IPS DF 4.7 (cell line): ENCODE measurements around the gene PRDM13.

Experiments
- DNase-seq: peaks from one replicate; pipeline ENCODE4 v3.0.0-alpha.2; 2013; ENCODE audit warnings: low spot score; ENCODE audit errors: extremely low read depth

The PRDM13 gene

GRCh38 chr6:99603421-99604165, 3.0 kb upstream of the PRDM13 start:
- DNase-seq: no peak

GRCh38 chr6:99604166-99605073, 2.2 kb upstream of the PRDM13 start:
- no peak for DNase-seq

- no peak for DNase-seq
These were observed 1.4 kb upstream of the PRDM13 start for GRCh38 chr6:99605074-99605734.

GRCh38 chr6:99605911-99606655, 550 bp upstream of the PRDM13 start:
- no peak for DNase-seq

GRCh38 chr6:99607416-99608036, 893 bp downstream of the PRDM13 start:
- DNase-seq: no peak

GRCh38 chr6:99608059-99608885, 1.6 kb downstream of the PRDM13 start:
- no peak for DNase-seq

GRCh38 chr6:99608886-99609482, 2.4 kb downstream of the PRDM13 start:
- no peak for DNase-seq

- no peak for DNase-seq
These were observed 3.4 kb downstream of the PRDM13 start for GRCh38 chr6:99609905-99610489.

- DNase-seq: no peak
These were observed 4.5 kb downstream of the PRDM13 start for GRCh38 chr6:99611148-99611547.

GRCh38 chr6:99612551-99613408, 6.1 kb downstream of the PRDM13 start:
- no peak for DNase-seq

GRCh38 chr6:99613409-99613704, 6.7 kb downstream of the PRDM13 start:
- no peak for DNase-seq

GRCh38 chr6:99613705-99614429, 7.2 kb downstream of the PRDM13 start:
- no peak for DNase-seq

GRCh38 chr6:99614430-99615186, 8.0 kb downstream of the PRDM13 start:
- no peak for DNase-seq

GRCh38 chr6:99617131-99617530, 10.5 kb downstream of the PRDM13 start:
- no peak for DNase-seq

GRCh38 chr6:99618649-99619408, 12.2 kb downstream of the PRDM13 start:
- DNase-seq: no peak

GRCh38 chr6:99619409-99619762, 12.8 kb downstream of the PRDM13 start:
- DNase-seq: no peak
